GM20000 (cell line): Measurements from ENCODE around the gene RAB7A.
"Not testable (repeated sequence)": the region's sequence is repeated elsewhere in the genome, so short reads cannot be mapped to it uniquely, and the experiment has no call there.

Experiments used
- DNase-seq: peaks from one replicate; pipeline ENCODE4 v3.0.0; 2012; ENCODE audit warnings: low spot score
- TF ChIP-seq, protein P1 (sequence below): IDR thresholded peaks from 2 replicates; pipeline ENCODE4 v1.5.1; 2012; ENCODE audit warnings: mild to moderate bottlenecking, control low read depth; ENCODE audit errors: extremely low read depth, missing control alignments

The RAB7A gene

GRCh38 chr3:128761392-128761791, 35.4 kb downstream of the RAB7A start:
- TF ChIP-seq, protein P1, sequence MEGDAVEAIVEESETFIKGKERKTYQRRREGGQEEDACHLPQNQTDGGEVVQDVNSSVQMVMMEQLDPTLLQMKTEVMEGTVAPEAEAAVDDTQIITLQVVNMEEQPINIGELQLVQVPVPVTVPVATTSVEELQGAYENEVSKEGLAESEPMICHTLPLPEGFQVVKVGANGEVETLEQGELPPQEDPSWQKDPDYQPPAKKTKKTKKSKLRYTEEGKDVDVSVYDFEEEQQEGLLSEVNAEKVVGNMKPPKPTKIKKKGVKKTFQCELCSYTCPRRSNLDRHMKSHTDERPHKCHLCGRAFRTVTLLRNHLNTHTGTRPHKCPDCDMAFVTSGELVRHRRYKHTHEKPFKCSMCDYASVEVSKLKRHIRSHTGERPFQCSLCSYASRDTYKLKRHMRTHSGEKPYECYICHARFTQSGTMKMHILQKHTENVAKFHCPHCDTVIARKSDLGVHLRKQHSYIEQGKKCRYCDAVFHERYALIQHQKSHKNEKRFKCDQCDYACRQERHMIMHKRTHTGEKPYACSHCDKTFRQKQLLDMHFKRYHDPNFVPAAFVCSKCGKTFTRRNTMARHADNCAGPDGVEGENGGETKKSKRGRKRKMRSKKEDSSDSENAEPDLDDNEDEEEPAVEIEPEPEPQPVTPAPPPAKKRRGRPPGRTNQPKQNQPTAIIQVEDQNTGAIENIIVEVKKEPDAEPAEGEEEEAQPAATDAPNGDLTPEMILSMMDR = no peak
- DNase-seq = no peak

DNA sequence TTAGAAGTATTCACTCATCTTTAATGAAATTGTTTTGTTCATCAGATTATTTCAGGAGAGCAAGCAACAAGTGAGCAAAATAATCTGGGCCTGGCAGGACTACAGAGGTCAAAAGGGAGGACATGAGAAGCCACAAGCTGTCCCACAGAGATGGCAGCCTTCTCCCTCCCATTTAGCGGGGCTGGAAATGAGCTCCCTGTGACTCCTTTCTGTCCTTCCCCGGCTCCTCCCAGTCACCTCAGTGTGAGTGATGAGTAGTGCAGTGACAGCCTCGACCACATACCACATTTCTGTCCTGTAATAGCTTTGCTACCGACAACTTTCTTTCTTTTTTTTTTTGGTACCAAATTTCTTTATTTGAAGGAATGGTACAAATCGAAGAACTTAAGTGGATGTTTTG, 38.0 kb downstream of the RAB7A start:
- DNase-seq = no peak
- TF ChIP-seq, protein P1 = no peak

DNA sequence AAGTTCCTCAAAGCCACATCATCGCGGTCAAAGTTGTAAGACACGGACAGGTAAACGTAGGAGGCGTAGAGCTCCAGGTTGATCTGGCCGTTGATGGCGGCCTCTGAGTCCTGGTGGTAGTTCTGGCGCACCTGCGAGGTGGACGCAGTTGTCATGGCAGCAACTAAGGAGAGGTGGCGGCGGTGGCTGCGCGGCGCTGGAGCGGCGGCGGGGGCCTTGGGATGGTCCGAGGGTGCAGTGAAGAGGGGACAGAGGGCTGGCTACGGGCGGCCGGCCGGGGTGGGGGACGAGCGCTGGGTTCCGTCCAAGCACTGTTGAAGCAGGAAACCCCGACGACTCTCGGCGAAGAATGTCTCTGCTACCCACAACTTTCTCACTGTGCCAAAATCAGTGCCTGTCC, 38.9 kb downstream of the RAB7A start:
- DNase-seq = no peak
- TF ChIP-seq, protein P1 = no peak

DNA sequence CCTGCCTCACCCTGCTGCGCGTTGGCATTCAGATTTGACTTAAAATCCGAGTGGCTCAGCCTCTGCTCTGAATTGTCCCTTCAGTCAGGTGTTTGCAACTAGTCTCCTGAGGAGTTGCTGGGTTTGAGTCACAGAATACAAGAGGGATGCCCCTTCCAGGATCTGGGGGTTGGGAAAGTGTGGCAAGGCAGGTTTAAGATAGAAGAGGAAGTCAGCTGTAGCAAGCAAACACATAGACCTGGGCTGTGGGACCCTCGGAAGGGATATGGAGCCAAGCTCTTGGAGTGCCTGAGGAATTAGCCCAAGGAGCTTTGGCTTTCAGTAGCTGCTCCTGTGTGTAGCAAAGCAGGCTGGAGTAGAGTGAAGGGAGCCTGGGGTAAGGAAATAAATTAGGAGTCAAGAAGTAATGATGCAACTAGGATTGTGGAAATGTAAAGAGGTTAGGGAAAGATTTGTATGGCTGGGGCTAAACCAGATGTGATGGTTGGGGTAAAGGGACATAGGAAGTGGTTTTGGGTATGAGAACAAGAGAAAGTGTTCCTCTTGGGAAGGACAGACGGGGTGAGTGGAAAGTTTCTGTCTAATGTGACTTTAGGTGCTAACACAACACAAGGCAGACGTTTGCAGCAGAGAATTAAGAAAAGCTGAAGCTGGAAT, 41.2 kb downstream of the RAB7A start:
- no peak for DNase-seq
- TF ChIP-seq, protein P1 = no peak

GRCh38 chr3:128768471-128768870, 42.5 kb downstream of the RAB7A start:
- TF ChIP-seq, protein P1 = no peak
- no peak for DNase-seq

- DNase-seq = no peak
- TF ChIP-seq, protein P1 = no peak
Measured at GRCh38 chr3:128770387-128770786, 44.4 kb downstream of the RAB7A start.

GRCh38 chr3:128773189-128773588, 47.2 kb downstream of the RAB7A start:
- DNase-seq = not testable (repeated sequence)

DNA sequence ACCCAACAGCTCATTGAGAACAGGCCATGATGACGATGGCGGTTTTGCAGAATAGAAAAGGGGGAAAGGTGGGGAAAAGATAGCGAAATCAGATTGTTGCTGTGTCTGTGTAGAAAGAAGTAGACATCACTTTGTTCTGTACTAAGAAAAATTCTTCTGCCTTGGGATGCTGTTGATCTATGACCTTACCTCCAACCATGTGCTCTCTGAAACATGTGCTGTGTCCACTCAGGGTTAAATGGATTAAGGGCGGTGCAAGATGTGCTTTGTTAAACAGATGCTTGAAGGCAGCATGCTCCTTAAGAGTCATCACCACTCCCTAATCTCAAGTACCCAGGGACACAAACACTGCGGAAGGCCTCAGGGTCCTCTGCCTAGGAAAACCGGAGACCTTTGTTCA, 47.6 kb downstream of the RAB7A start:
- not testable (repeated sequence) for DNase-seq
